CD4-positive, alpha-beta T cell treated with Interleukin-10 for 1 hour (primary cell): ENCODE data around the gene NFYB.
A peak's percentile ranks its signal among the peaks of the same experiment; 100 is the strongest.
"Not testable (repeated sequence)": the region's sequence is repeated elsewhere in the genome, so short reads cannot be mapped to it uniquely, and the experiment has no call there.

Source experiments
- DNase-seq: peaks from one replicate; pipeline ENCODE4 v3.0.0-alpha.2; 2020

NFYB gene

DNA sequence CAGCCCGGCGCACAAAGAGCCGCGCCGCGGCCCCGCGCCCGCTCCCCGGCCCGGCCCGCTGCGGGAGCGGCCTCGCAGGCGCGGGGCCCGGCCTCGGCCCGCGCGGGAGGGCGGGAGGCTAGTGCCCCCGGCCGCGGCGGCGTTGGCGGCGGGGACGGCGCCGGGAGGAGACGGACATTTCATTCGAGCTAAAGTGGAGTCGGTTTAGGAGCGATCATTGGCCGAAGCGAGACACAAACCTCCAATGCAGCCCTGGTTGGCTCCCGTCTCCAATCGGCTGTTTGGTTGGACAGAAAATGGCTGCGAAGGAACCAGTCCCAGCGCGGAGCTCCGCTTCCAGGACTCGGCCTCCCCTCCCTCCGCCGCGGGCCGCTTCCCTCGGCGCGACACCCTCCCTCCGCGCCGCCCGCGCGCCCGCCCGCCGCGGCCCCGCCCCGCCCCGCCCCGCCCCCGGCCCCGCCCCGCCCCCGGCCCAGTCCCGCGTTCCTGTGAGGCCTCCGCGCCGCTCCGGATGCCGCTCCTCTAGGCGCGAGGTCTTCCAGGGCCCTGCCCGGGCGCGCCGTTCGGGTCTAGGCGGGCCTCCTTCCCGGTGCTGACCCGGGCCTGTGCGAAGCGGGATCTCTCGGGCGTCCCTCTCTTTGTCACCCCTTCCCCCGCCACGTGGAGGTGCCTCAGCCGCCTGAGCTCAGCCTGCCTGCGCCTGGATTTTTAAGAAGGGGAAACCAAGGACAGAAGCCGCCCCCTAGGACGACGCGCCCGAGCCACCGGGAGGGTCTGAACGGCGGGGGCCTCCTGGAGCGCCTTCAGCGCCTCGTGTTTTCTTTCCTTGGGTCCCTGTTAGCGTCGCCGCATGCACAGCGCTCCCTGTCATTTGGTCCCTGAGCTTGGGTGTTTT is at the start of gene NFYB:
Gene NFYB, minus strand, starts transcription at position 309 of the 895 bp plus-strand sequence. CDS start 2,757 bp downstream, outside the sequence.
- DNase-seq, result peak; percentile 96

DNA sequence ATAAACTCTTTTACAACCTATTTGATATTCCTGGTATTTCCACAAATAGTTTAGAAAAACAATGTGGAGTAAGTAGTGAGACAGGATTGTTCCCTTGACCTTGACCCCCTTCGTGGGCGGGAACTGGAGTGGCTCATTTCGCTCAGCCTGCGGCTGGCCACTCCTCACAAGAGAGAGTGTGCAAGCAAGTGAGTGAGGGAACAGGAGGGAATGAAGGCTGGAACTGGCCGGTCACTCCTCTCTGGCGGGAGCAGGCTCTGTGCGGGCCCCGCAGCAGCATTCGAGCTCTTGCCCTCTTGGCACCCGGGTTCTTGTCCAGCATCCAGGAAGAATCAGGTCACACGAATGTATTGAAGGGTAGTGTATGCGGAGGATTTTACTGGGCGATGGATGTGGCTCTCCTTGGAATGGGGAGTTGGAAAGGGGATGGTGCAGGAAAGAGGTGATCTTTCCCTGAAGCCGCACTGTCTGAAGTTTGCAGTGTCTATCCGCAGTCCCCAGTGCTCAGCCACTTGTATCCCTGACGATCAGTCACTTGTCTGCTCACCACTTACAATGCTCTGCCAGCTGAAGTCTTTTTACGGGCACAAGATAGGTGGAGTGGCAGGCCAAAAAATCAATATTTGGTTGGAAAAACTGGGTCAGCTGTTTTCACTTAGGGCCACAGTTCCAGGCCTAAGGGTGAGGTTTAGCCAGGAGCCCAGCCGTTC is 49.6 kb upstream of the NFYB start:
- no peak for DNase-seq

DNA sequence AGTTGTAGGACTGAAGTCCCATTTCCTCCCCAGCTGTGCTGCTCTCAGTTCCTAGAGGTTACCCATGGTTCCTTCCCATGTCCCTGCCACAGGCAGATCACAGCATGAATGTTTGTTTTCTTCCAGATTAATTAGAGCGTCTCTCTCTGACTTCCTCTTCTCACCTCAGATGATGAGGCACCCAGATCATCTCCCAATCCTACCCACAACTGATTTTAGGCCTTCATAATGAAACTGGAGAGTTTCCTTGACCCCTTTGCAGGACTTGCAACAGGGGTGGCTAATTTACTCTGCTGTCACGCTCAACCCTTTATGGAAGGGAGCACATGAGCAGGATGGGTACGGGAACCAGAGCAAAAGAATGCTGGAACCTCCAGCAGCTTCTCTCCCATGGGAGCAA is 45.4 kb upstream of the NFYB start:
- no peak for DNase-seq

DNA sequence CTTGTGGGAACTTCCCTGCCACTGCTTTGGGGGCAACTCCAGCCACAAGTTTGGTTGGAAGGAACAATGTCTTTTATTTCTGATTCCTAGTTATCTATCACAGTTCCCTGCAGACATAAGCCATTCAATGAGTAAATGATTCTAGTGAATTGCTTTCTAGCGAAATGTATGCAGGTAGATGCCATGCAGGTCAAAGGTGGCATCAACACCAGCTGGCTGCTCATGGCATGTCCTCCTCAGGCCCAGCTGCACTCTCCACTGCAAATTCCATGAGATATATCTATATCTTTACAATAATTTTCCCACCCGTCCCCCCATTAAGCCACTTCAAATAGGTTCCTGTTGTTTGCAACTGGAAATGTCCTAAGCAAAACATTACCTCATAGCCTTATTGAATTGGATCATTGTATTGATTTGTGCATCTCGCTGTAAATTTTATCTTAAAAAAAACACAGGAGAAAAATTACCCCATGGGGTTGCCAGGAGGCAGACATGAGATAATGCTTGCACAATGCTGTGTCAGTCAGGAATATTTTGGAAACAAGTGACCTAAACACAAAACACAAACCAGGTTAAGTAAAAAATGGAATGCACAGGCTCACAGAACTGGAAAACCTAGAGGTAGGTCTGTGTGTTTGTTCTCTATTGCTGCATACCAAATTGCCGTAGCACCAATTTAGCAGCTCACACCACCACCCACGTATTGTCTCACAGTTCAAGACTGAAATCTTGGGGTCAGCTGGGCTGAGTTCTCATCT is 44.8 kb upstream of the NFYB start:
- DNase-seq, result no peak

DNA sequence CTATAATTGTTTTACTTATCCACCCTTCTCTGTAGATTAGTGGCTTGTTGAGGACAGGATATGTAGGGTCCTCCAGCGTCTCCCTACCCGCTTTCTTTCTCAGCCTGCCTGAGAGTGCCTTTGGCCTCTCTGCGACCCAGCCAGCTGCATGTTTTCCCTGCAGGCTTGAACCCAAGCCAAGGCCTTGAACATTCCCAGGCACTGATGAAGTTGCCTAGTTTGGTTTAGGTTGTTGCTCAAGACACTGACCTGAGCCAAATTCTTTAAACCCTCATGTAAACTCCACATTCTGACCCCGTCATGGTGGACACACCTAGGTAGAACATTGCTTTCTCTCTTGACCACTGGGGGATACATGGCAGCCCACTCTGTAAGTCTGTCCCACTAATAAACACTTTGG is 44.1 kb upstream of the NFYB start:
- DNase-seq, result no peak

- no peak for DNase-seq
Measured at GRCh38 chr12:104181313-104181712, 43.3 kb upstream of the NFYB start.

GRCh38 chr12:104180374-104180773 is 42.4 kb upstream of the NFYB start:
- no peak for DNase-seq

- DNase-seq, result no peak
Measured at GRCh38 chr12:104177663-104178501, 39.9 kb upstream of the NFYB start.

- DNase-seq, result no peak
Measured at GRCh38 chr12:104177336-104177662, 39.3 kb upstream of the NFYB start.

DNA sequence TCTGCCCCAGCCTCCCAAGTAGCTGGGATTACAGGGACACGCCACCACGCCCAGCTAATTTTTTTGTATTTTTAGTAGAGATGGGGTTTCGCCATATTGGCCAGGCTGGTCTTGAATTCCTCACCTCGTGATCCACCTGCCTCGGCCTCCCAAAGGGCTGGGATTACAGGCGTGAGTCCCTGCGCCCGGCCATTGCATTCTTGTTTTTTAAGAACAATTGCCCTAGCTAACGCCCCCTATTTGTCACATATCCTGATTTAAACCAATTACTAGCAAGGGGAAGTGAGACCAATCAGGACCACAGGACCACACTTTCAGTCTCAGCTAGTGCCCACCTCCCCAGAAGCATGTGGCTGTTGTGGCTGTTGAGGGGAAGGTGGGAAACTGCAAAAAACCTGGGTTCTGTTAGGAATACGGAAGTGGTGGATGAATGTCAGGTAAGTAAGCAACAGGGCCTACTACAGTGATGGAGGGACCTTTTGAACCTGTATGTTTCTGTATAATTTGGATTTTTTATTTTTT is 37.8 kb upstream of the NFYB start:
- no peak for DNase-seq

DNA sequence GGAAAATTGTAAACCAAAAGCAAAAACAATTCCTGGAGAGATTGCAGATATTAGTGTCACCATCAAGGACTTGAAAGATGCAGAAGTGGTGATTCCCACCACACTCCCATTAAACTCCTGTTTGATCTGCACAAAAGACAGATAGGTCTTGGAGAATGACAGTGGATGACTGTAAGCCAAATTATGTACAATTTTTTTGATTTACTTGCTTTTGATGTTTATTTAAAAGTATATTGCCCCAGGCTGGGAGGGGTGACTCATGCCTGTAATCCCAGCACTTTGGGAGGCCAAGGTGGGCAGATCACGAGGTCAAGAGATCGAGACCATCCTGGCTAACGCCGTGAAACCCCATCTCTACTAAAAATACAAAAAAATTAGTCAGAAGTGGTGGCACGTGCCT is 35.8 kb upstream of the NFYB start:
- not testable (repeated sequence) for DNase-seq

DNA sequence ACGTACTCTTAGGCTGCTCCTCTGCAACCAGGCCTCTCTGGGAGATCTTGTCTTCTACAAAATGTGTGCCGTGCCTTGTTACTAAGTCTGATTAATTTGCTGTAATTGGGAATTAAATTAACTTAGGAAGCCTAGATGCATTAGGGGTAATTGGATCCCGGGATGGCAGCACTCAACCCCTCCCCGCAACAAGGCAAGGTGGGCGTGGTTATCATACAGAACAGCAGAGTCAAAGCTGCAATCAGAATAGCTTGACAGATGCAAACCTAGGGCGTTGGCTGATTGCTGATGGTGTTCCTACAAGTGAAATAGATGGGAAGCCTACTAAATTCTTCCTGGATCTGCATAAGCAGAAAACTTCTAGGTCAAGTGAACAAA is 34.5 kb upstream of the NFYB start:
- no peak for DNase-seq

DNA sequence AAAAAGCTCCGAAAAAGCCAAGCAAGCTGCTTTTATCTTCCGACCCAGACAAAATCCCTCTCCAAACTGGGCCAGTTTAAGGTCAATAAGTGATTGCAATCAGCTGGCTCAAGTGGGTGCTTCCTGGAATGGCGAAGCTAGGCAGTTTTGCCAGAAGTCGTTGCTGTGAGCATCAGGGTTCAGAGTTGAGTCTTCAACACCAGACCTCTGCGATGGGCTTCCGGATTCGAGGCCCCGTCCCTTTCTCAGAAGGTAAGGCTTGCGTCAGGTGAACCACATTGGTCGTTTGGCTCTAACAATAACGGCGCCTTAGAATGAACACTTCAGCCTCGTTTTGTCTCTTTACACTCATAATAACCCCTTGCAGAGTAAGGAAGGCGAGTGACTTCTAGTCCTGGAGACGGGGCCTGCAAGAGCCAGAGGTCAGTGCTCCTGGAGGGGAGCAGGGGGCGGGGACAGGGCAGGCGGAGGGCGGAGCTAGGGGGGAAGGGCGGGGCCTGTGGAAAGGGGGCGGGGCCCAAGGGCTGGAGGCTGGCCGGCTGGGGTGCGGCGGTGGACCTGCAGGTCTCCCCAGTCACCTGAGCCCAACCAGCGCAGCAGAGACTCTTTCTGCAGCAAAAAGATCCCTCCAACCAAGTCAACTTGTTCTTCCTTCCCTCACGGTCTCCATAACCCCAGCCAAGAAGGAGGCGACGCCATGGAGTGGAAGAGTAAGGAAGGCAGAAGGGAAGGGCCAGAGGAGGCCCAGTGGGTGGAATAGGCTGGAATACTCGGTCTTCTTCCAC is 34.0 kb upstream of the NFYB start:
- DNase-seq, result no peak

- no peak for DNase-seq
Measured at GRCh38 chr12:104168596-104168995, 30.6 kb upstream of the NFYB start.

- no peak for DNase-seq
Measured at GRCh38 chr12:104167519-104168458, 29.8 kb upstream of the NFYB start.

DNA sequence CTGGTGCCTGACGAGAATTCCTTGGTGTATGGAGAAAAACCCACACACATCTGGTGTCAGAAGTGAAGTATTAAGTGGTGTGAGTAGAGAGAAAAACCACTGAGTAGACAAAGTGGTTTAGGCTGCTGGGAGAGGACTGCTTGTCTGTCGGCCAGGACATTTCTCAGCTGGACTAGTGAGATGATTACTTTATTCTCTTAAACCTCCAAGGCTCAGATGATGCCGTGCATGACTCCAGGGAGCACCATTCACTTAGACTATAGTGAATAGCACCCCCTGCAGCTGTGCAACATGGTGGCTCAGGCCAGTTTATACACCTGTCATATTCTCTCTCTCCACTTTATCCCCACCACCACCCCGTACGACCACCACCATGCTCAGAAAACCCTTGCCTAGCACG is 28.5 kb upstream of the NFYB start:
- no peak for DNase-seq

- DNase-seq, result no peak
Measured at GRCh38 chr12:104165801-104166200, 27.8 kb upstream of the NFYB start.

GRCh38 chr12:104164634-104165033 is 26.6 kb upstream of the NFYB start:
- DNase-seq, result no peak

DNA sequence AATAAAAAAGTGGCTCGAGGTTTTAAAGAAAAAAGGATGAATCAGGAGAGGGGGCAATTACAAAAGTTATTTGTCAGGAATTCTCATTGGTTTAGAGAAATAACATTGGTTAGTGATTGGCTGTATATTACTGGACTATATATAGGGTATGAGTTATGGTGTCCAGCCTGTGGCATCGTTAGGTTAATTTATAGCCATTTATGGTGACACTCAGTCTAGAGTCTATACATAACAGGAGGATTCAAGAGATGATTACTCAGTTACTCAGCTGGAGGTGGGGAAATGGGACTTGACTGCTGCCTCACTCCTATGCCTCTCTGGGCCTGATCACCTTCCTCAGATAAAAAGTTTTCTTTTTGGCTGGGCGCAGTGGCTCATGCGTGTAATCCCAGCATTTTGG is 25.6 kb upstream of the NFYB start:
- no peak for DNase-seq

GRCh38 chr12:104163028-104163427 is 25.0 kb upstream of the NFYB start:
- DNase-seq, result not testable (repeated sequence)
